ENCODE data around the gene ARHGEF26. TPM values are rescaled to one million over a fixed set of nuclear protein-coding genes. Genes with fewer than 3 reads are reported as not detected.

ARHGEF26 gene
- total RNA-seq, 1 experiment from 2014 or later = 20.8 TPM

- intact Hi-C loops (cut with micrococcal nuclease; ENCODE audit: unreplicated experiment) = no loop called here
- DNase-seq = no peak
- H3K9me3 Mint-ChIP-seq (ENCODE audit: unreplicated experiment) = no peaks in the 10 kb centered on the region
- no peak overlapping the region for H3K4me3 Mint-ChIP-seq (ENCODE audit: unreplicated experiment)
- no TSS peak for BruUV-seq (replicated peaks)
- H3K9me3 ChIP-seq = no peaks in the 10 kb centered on the region
- no peaks in the 10 kb centered on the region for H3K36me3 ChIP-seq (ENCODE audit: control insufficient read depth, insufficient read depth, low read length)
- H3K27me3 Mint-ChIP-seq (ENCODE audit: insufficient read depth, unreplicated experiment) = no peaks in the 10 kb centered on the region
- TF ChIP-seq CTCF (IDR thresholded peaks at IDR 0.05; ENCODE audit: insufficient read depth in 1 of 2, low read depth in 1 of 2, low read length in 1 of 2, severe bottlenecking in 1 of 2, unreplicated experiment in 1 of 2) = no peak
- no peaks in the 10 kb centered on the region for H3K4me1 ChIP-seq
- H3K36me3 Mint-ChIP-seq (ENCODE audit: insufficient read depth, unreplicated experiment) = peaks cover 11% of the 10 kb centered on the region
- no peak overlapping the region for H3K27ac Mint-ChIP-seq (ENCODE audit: unreplicated experiment)
- no peaks in the 10 kb centered on the region for H3K27me3 ChIP-seq (replicated peaks; ENCODE audit: control insufficient read depth, insufficient read depth, low read length)
- ChIA-PET CTCF (no interaction called here), POLR2A (no interaction called here)
- no peak overlapping the region for H3K4me3 ChIP-seq (ENCODE audit: low read depth, low read length)
- H3K4me1 Mint-ChIP-seq (ENCODE audit: low read depth, unreplicated experiment) = no peaks in the 10 kb centered on the region
Observed at GRCh38 chr3:154184582-154184981, 63.4 kb downstream of the ARHGEF26 start.

DNA sequence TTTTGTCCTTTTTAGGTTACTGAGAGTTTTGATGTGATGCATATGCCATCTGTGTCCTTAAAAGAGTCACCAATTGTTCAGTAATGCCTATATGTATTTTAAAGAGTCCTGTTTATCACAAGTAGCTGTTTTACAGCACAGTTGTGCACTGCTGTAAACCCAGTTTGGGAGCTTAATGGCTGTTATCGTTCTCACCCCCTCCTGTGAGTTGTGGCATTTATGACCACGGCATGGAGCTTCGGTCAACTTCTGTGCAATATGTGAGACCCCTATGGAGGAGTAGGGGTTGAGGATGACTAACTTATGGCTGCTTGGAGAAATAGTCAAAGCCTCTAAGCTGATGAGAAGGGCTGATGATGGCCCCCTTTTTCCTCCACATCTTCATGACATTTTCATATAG, 67.2 kb downstream of the ARHGEF26 start:
- Mint-ChIP-seq H3K4me1 (ENCODE audit: low read depth, unreplicated experiment) (no peaks in the 10 kb centered on the region), H3K9me3 (ENCODE audit: unreplicated experiment) (no peaks in the 10 kb centered on the region), H3K4me3 (ENCODE audit: unreplicated experiment) (no peak overlapping the region), H3K27ac (ENCODE audit: unreplicated experiment) (no peak overlapping the region), H3K36me3 (ENCODE audit: insufficient read depth, unreplicated experiment) (peaks cover 17% of the 10 kb centered on the region), H3K27me3 (ENCODE audit: insufficient read depth, unreplicated experiment) (no peaks in the 10 kb centered on the region)
- no peaks in the 10 kb centered on the region; the same call in 1 of the 2 replicates for H3K36me3 ChIP-seq (ENCODE audit: control insufficient read depth, insufficient read depth, low read length)
- no peak for DNase-seq
- TF ChIP-seq CTCF (IDR thresholded peaks at IDR 0.05; ENCODE audit: insufficient read depth in 1 of 2, low read depth in 1 of 2, low read length in 1 of 2, severe bottlenecking in 1 of 2, unreplicated experiment in 1 of 2) = no peak
- H3K9me3 ChIP-seq = no peaks in the 10 kb centered on the region
- ChIA-PET POLR2A (no interaction called here), CTCF (no interaction called here)
- H3K27me3 ChIP-seq (replicated peaks; ENCODE audit: control insufficient read depth, insufficient read depth, low read length) = no peaks in the 10 kb centered on the region
- H3K4me3 ChIP-seq (ENCODE audit: low read depth, low read length) = no peak overlapping the region
- no TSS peak for BruUV-seq (replicated peaks)
- H3K4me1 ChIP-seq = no peaks in the 10 kb centered on the region
- intact Hi-C loops (cut with micrococcal nuclease; ENCODE audit: unreplicated experiment) = no loop called here

DNA sequence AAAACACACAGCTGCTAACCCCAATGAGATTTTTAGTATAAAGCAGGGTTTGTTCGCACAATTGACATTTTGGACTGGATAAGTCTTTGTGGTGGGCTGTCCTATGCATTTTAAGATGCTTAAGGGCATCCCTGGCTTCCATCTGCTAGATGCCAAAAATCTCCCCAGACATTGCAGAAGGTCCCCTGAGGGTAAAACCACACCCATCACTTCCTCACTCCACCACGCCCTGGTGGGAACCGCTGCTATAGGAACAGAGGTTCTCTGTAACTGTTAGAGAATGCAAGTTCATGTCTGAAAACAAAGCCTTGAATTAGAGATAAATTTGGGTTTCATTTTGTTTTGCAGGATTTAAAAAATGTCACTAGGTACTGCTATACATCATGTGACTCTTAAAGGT, 67.7 kb downstream of the ARHGEF26 start:
- Mint-ChIP-seq H3K36me3 (ENCODE audit: insufficient read depth, unreplicated experiment) (peaks cover 17% of the 10 kb centered on the region), H3K4me3 (ENCODE audit: unreplicated experiment) (no peak overlapping the region), H3K27me3 (ENCODE audit: insufficient read depth, unreplicated experiment) (no peaks in the 10 kb centered on the region), H3K4me1 (ENCODE audit: low read depth, unreplicated experiment) (no peaks in the 10 kb centered on the region), H3K27ac (ENCODE audit: unreplicated experiment) (no peak overlapping the region), H3K9me3 (ENCODE audit: unreplicated experiment) (no peaks in the 10 kb centered on the region)
- Histone ChIP-seq H3K4me1 (no peaks in the 10 kb centered on the region), H3K36me3 (ENCODE audit: control insufficient read depth, insufficient read depth, low read length) (no peaks in the 10 kb centered on the region; the same call in 1 of the 2 replicates), H3K27me3 (replicated peaks; ENCODE audit: control insufficient read depth, insufficient read depth, low read length) (no peaks in the 10 kb centered on the region), H3K9me3 (no peaks in the 10 kb centered on the region), H3K4me3 (ENCODE audit: low read depth, low read length) (no peak overlapping the region)
- no peak for DNase-seq
- intact Hi-C loops (cut with micrococcal nuclease; ENCODE audit: unreplicated experiment) = no loop called here
- TF ChIP-seq CTCF (IDR thresholded peaks at IDR 0.05; ENCODE audit: insufficient read depth in 1 of 2, low read depth in 1 of 2, low read length in 1 of 2, severe bottlenecking in 1 of 2, unreplicated experiment in 1 of 2) = no peak
- ChIA-PET POLR2A (no interaction called here), CTCF (no interaction called here)
- no TSS peak for BruUV-seq (replicated peaks)
